Activated T-helper 2 cell treated with anti-CD3 and anti-CD28 coated beads, Interferon-gamma antibody, Interleukin-2, Interleukin-4, amounts not matched to agents 10 μg/mL and 5 μg/mL and 100 μg/mL, durations not matched to agents 14 hours and 24 hours and 36 hours (primary cell): ENCODE data around the gene DUSP14. TPM values are rescaled to one million over a fixed set of nuclear protein-coding genes. Genes with fewer than 3 reads are reported as not detected.
A peak's percentile ranks its signal among the peaks of the same experiment; 100 is the strongest.

Experiments
- DNase-seq: peaks from one replicate; pipeline ENCODE4 v3.0.0; 2021; ENCODE audit warnings: low spot score
- H3K27ac Mint-ChIP-seq: one replicate; pipeline ENCODE4 v1.8.0; 2021; ENCODE audit warnings: mixed read lengths
- H3K27me3 Mint-ChIP-seq: one replicate; pipeline ENCODE4 v1.8.0; 2021; ENCODE audit warnings: low read depth, mixed read lengths
- H3K36me3 Mint-ChIP-seq: one replicate; pipeline ENCODE4 v1.8.0; 2021; ENCODE audit warnings: low read depth, mixed read lengths
- H3K4me1 Mint-ChIP-seq: one replicate; pipeline ENCODE4 v1.8.0; 2021; ENCODE audit warnings: low read depth, mixed read lengths
- H3K4me3 Mint-ChIP-seq: one replicate; pipeline ENCODE4 v1.8.0; 2021; ENCODE audit warnings: low read depth, mild to moderate bottlenecking, moderate library complexity, mixed read lengths
- H3K9me3 Mint-ChIP-seq: one replicate; pipeline ENCODE4 v1.8.0; 2021; ENCODE audit warnings: mixed read lengths
- intact Hi-C: fragments of 100-400 bp; cut with micrococcal nuclease; formaldehyde crosslinking; loops from one replicate; pipeline ENCODE4 v1.15.1; 2023
- total RNA-seq: library from RNA; stranded (reverse); gene quantifications from 2 replicates; pipeline ENCODE4 v1.2.3, GENCODE V29; 2022

DUSP14 gene
- total RNA-seq, 1 donor from 2014 or later, result 19.5 TPM

DNA sequence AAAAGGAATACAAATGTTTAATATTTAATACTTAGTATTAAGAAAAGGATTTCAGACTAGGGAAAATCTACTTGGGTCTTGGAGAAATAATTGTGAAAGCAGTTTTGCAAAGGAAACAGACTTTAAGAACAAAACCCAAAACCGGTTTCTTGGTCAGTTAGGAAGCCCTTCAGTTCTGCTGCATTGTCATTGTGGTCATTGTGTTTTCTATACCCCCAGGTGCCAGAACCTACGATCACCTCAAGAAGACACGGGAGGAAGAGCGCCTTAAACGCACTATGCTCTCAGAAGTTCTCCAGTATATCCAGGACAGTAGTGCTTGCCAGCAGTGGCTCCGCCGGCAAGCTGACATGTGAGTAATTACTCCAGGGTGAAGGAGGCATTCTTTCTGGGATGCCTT lies 19.5 kb upstream of the DUSP14 start:
- H3K27ac Mint-ChIP-seq, result no peak overlapping the region

DNA sequence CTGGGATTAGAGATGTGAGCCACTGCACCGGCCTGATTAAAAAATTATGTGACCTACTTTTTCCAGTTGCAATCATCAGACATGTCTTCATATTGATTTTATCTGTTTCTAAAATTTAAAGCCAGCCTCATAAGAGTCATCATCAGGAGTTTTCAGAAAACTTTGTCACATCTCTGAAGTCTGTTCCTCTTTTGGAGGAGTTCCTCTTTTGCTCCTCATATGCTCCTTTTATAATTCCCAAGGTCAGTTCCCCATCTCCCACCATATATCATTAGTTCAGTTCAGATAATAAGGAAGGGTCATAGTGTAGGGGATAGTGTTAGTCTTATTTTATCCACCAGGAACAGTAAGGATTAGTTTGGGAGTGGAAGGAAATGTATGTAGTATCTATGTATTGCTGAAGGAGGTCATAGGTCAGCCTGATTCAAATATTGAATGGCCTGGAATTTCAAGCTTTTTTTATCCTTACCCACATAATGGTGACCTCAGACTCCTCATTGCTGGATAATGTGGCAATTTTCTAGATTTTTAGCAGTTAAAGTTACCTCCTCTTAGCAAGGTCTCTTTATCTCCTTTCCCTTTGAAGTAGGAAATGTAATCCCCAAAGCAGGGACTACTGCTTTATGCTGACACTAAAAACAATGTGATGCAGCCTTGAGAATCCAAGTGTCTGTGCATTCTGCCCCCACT lies 13.8 kb upstream of the DUSP14 start:
- Mint-ChIP-seq H3K27me3 (no peaks in the 10 kb centered on the region), H3K4me1 (no peaks in the 10 kb centered on the region), H3K36me3 (peaks cover 62% of the 10 kb centered on the region), H3K9me3 (no peaks in the 10 kb centered on the region), H3K27ac (no peak overlapping the region), H3K4me3 (no peak overlapping the region)
- no peak for DNase-seq
- intact Hi-C loops, result no loop called here

More for the DNA sequence above, 19.5 kb upstream of the DUSP14 start:
- Mint-ChIP-seq H3K4me3 (no peak overlapping the region), H3K27me3 (no peaks in the 10 kb centered on the region), H3K4me1 (no peaks in the 10 kb centered on the region), H3K36me3 (peaks cover 59% of the 10 kb centered on the region), H3K9me3 (no peaks in the 10 kb centered on the region)
- no peak for DNase-seq
- intact Hi-C loops, result no loop called here

DNA sequence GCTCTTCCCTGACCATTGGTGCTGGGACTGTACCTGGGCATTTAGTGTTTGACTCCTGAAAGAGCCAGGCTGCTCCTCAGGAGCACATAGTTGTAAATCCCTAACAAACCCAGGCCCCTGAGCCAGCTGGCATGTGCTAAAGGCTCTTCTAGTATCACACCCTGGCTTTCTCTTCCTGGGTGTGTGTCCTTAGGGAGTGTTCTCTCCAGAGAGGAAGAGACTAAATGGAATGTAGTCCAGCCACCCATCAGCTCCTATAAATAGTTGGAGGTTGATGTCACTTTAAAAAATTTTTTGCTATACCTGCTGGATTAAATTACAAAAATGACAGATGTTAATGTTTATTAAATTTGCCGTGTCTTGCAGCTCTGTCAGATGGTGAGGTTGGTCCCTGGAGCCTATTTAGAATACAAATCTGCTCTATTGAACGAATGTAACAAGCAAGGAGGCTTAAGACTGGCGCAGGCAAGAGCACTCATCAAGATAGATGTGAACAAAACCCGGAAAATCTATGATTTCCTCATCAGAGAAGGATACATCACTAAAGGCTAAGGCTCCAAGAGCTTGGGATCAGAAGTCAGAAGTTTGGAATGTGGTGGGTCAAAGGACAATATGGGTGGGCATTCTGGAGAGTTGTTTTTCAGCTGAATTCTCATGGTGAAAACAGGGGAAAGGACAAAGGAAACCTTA lies 13.1 kb upstream of the DUSP14 start:
- H3K4me1 Mint-ChIP-seq, result no peaks in the 10 kb centered on the region
- intact Hi-C loops, result no loop called here
- H3K27ac Mint-ChIP-seq, result no peak overlapping the region
- no peaks in the 10 kb centered on the region for H3K9me3 Mint-ChIP-seq
- H3K27me3 Mint-ChIP-seq, result no peaks in the 10 kb centered on the region
- H3K4me3 Mint-ChIP-seq, result no peak overlapping the region
- DNase-seq, result no peak
- H3K36me3 Mint-ChIP-seq, result peaks cover 58% of the 10 kb centered on the region

GRCh38 chr17:37478187-37478586 lies 11.5 kb upstream of the DUSP14 start:
- intact Hi-C loops, result no loop called here
- Mint-ChIP-seq H3K27ac (no peak overlapping the region), H3K9me3 (no peaks in the 10 kb centered on the region), H3K4me3 (no peak overlapping the region), H3K4me1 (peaks cover 2% of the 10 kb centered on the region), H3K36me3 (peaks cover 46% of the 10 kb centered on the region), H3K27me3 (no peaks in the 10 kb centered on the region)
- no peak for DNase-seq

DNA sequence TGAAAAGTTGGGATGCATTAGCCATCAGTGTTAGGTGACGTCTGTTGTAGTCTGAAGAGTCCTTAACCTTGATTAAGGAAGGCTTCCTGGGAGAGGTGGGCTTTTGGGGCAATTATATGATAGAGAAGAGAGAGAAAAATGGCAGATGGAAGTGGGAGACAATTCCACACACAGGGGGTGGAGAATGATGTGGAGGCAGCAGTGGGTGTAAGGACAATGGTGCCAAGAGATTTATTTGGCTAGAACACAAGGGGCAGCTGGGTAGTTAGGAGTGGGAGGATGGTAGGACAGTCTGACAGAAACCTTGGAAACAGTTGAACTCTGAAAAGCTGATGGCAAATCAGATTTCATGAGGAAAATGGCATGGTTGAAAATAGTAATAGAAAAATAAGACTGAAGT lies 10.7 kb upstream of the DUSP14 start:
- intact Hi-C loops, result no loop called here
- Mint-ChIP-seq H3K27ac (no peak overlapping the region), H3K4me3 (no peak overlapping the region), H3K9me3 (no peaks in the 10 kb centered on the region), H3K36me3 (peaks cover 42% of the 10 kb centered on the region), H3K4me1 (peaks cover 10% of the 10 kb centered on the region), H3K27me3 (no peaks in the 10 kb centered on the region)
- no peak for DNase-seq

- no peak for DNase-seq
- intact Hi-C loops, result no loop called here
- Mint-ChIP-seq H3K36me3 (peaks cover 37% of the 10 kb centered on the region), H3K27ac (no peak overlapping the region), H3K9me3 (no peaks in the 10 kb centered on the region), H3K4me1 (peaks cover 10% of the 10 kb centered on the region), H3K4me3 (no peak overlapping the region), H3K27me3 (no peaks in the 10 kb centered on the region)
Measured at GRCh38 chr17:37480427-37480826, 9.3 kb upstream of the DUSP14 start.

GRCh38 chr17:37481001-37481665 lies 8.6 kb upstream of the DUSP14 start:
- peaks cover 10% of the 10 kb centered on the region for H3K4me1 Mint-ChIP-seq
- no peaks in the 10 kb centered on the region for H3K27me3 Mint-ChIP-seq
- no peaks in the 10 kb centered on the region for H3K9me3 Mint-ChIP-seq
- no peak for DNase-seq
- H3K4me3 Mint-ChIP-seq, result no peak overlapping the region
- H3K27ac Mint-ChIP-seq, result no peak overlapping the region
- intact Hi-C loops, result no loop called here
- H3K36me3 Mint-ChIP-seq, result peaks cover 30% of the 10 kb centered on the region

GRCh38 chr17:37483311-37484039 lies 6.2 kb upstream of the DUSP14 start:
- Mint-ChIP-seq H3K4me1 (peaks cover 19% of the 10 kb centered on the region), H3K27me3 (no peaks in the 10 kb centered on the region), H3K36me3 (peaks cover 15% of the 10 kb centered on the region), H3K9me3 (no peaks in the 10 kb centered on the region), H3K4me3 (no peak overlapping the region), H3K27ac (no peak overlapping the region)
- DNase-seq, result no peak
- intact Hi-C loops, result no loop called here

- no peak overlapping the region for H3K4me3 Mint-ChIP-seq
- intact Hi-C loops, result loop anchor here (5.0 kb wide), 1 partner anchor 121 kb away; the partner anchor contains the start of gene SYNRG
- H3K27ac Mint-ChIP-seq, result no peak overlapping the region
- DNase-seq, result no peak
- H3K9me3 Mint-ChIP-seq, result no peaks in the 10 kb centered on the region
- peaks cover 8% of the 10 kb centered on the region for H3K36me3 Mint-ChIP-seq
- no peaks in the 10 kb centered on the region for H3K27me3 Mint-ChIP-seq
- H3K4me1 Mint-ChIP-seq, result peaks cover 32% of the 10 kb centered on the region
Measured at GRCh38 chr17:37485938-37486570, 3.6 kb upstream of the DUSP14 start.

DNA sequence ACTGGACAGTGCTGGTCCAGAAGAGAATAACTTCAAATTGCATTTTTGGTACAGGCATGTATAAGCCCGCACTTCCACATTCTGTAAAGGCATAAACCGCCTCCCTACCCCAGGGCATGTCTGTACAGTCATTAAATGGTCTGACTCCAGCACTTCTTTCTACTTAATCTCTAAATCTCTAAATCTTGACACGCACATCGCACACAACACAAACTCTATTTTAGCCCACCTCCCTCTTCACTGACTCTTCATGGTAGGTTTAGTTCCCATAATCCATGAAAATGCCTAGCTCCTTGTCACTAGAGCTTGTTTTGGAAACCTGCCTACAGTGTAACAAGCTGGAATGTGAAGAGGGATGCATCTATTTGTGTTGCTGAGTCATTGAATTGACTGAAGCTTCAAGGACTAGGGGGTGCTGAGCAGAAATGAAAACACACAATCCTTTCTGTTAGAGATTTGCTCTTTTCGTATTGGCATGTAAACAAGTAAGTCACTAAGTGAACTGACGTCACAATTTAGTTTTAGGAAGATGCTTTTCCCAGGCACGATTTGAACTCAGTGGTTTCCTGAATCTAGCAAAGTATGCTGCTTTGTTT lies 1.6 kb upstream of the DUSP14 start:
- peak overlapping the region; percentile 92 for H3K4me3 Mint-ChIP-seq
- H3K27ac Mint-ChIP-seq, result peak overlapping the region; percentile 94
- intact Hi-C loops, result loop anchor here (2.0 to 5.0 kb wide), 2 partner anchors 57 to 119 kb away; partner anchors contain the start of gene SYNRG
- peaks cover 13% of the 10 kb centered on the region for H3K36me3 Mint-ChIP-seq
- no peak for DNase-seq
- no peaks in the 10 kb centered on the region for H3K27me3 Mint-ChIP-seq
- no peaks in the 10 kb centered on the region for H3K9me3 Mint-ChIP-seq
- H3K4me1 Mint-ChIP-seq, result peaks cover 46% of the 10 kb centered on the region

DNA sequence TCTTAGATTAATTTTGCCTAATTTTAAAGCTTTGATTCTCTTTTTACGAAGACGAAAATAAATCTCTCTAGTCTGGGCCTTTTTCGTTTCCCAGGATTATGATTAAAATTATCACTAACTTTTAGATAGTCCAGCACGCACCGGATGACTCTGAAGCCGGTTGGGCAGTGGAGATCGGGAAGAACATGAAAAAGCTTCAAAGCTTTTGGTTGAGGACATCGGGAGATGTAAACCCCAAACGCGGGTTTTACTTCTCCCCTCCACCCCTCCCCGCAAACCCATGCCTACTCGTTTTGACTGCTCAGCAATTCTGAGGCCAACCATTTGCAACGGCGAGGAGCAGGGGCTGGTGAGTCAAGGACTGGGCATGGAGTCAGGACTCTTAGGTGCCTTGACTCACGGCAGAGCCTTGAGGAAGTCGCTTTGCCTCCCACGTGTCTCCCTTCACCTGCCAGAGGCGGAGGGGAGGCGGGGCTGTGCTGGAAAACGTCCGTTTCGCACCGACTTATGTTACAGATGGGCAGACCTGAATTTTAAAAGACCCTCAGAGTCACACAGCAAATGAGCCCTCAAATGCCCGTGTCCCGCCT lies 989 bp upstream of the DUSP14 start:
- peak overlapping the region; percentile 94 for H3K27ac Mint-ChIP-seq
- peaks cover 40% of the 10 kb centered on the region for H3K4me1 Mint-ChIP-seq
- peak; percentile 28 for DNase-seq
- H3K27me3 Mint-ChIP-seq, result no peaks in the 10 kb centered on the region
- H3K9me3 Mint-ChIP-seq, result no peaks in the 10 kb centered on the region
- peaks cover 12% of the 10 kb centered on the region for H3K36me3 Mint-ChIP-seq
- peak overlapping the region; percentile 92 for H3K4me3 Mint-ChIP-seq
- intact Hi-C loops, result loop anchor here (2.0 to 5.0 kb wide), 2 partner anchors 58 to 119 kb away; partner anchors contain the start of gene SYNRG
